ENCODE data around the gene PON3. TPM values are rescaled to one million over a fixed set of nuclear protein-coding genes. Genes with fewer than 3 reads are reported as not detected.
A peak's percentile ranks its signal among the peaks of the same experiment; 100 is the strongest.

Gene PON3
- total and polyA plus RNA-seq, 2 of the 8 experiments (the other 6 are each of a cell fraction or from before 2014, with no cell fraction given): not detected

GRCh38 chr7:95324431-95324830, 71.7 kb downstream of the PON3 start, which contains the start of gene PON1:
TSS of gene PON1 (minus strand) at chr7:95324532. CDS start at chr7:95324475, 57 bp downstream.
- Histone ChIP-seq H2BK12ac (ENCODE audit: low read depth, low read length) (no peak within 1 kb of the TSS), H3K14ac (ENCODE audit: insufficient read length) (no peak within 1 kb of the TSS), H2AK5ac (ENCODE audit: low read depth, low read length) (no peak within 1 kb of the TSS), H3K4ac (replicated peaks; ENCODE audit: insufficient read length, low read depth, low read length) (no peak within 1 kb of the TSS), H3K56ac (replicated peaks; ENCODE audit: insufficient read length, low read depth, low read length) (no peak within 1 kb of the TSS), H2BK5ac (ENCODE audit: low read depth, low read length) (no peak within 1 kb of the TSS), H2BK120ac (replicated peaks; ENCODE audit: low read depth, low read length) (no peak within 1 kb of the TSS), H3K9ac (replicated peaks in 1 of 4; ENCODE audit: extremely low read depth in 1 of 4, low read depth in 3 of 4, low read length in 3 of 4) (no peak within 1 kb of the TSS; a peak in 1 of 7 replicates), H3K4me2 (ENCODE audit: insufficient read depth in 1 of 2, low read depth in 2 of 2, low read length in 2 of 2) (peak within 1 kb of the TSS; percentile 44 to 78), H3K27ac (ENCODE audit: low read depth, low read length) (no peak within 1 kb of the TSS), H3K79me2 (ENCODE audit: control insufficient read depth in 1 of 2, insufficient read depth in 2 of 2, low read length in 2 of 2) (no peaks in the 10 kb centered on the region), H3K79me1 (ENCODE audit: low read depth, low read length) (no peaks in the 10 kb centered on the region), H4K8ac (ENCODE audit: extremely low read depth, insufficient read depth, low read length) (peak within 1 kb of the TSS; percentile 9; the same call in 1 of the 2 replicates), H4K20me1 (replicated peaks in 1 of 2; ENCODE audit: control insufficient read depth in 1 of 2, insufficient read depth in 2 of 2, low read length in 2 of 2) (no peaks in the 10 kb centered on the region), H2BK20ac (ENCODE audit: low read length) (no peak within 1 kb of the TSS), H4K5ac (ENCODE audit: insufficient read length, low read depth, low read length) (no peak within 1 kb of the TSS), H3K27me3 (replicated peaks in 1 of 4; ENCODE audit: control insufficient read depth in 3 of 4, extremely low read depth in 1 of 4, insufficient read depth in 3 of 4, low read length in 3 of 4) (no peaks in the 10 kb centered on the region; a peak in 1 of 7 replicates), H3K9me3 (ENCODE audit: insufficient read depth in 2 of 2, low read depth in 1 of 2, low read length in 1 of 2) (no peaks in the 10 kb centered on the region), H4K91ac (replicated peaks; ENCODE audit: insufficient read length, low read length) (no peak within 1 kb of the TSS), H3K4me1 (replicated peaks in 1 of 4; ENCODE audit: control insufficient read depth in 3 of 4, insufficient read depth in 4 of 4, low read length in 3 of 4) (peaks cover 0 to 7% (median 0%) of the 10 kb centered on the region in 4 experiments; a peak in 1 of 7 replicates), H3K36me3 (ENCODE audit: control insufficient read depth in 2 of 4, insufficient read depth in 4 of 4, low read length in 3 of 4) (no peaks in the 10 kb centered on the region), H3K23ac (ENCODE audit: insufficient read length) (no peak within 1 kb of the TSS), H2AFZ (ENCODE audit: low read length) (peak within 1 kb of the TSS; percentile 71; the same call in 1 of the 2 replicates), H3K4me3 (ENCODE audit: extremely low read depth in 1 of 4, insufficient read depth in 2 of 4, low read depth in 3 of 4, low read length in 4 of 4) (peak within 1 kb of the TSS in 2 of 4 experiments; percentile 5 to 26; a peak in 1 of 8 replicates), H2BK15ac (ENCODE audit: low read length) (no peak within 1 kb of the TSS), H3K23me2 (ENCODE audit: low read depth, low read length) (no peaks in the 10 kb centered on the region), H3K18ac (ENCODE audit: extremely low read depth, low read length) (no peak within 1 kb of the TSS)
- ChIA-PET CTCF (ENCODE audit: partially characterized antibody) (interaction anchor here (0.6 to 1.4 kb wide), 6 partner anchors 10 to 463 kb away, joined by 3 to 5 read pairs (median 3); no protein-coding TSS in a partner anchor), POLR2A (ENCODE audit: partially characterized antibody) (no interaction called here)
- DNase-seq (ENCODE audit: low read depth in 1 of 2, low spot score in 2 of 2) (no peak), FAIRE-seq (no peak)
- TF ChIP-seq CTCF (IDR thresholded peaks at IDR 0.05; ENCODE audit: control extremely low read depth in 1 of 3, insufficient read depth in 1 of 3, low read depth in 1 of 3, low read length in 3 of 3): no peak
- TF ChIP-seq CTBP2 (IDR thresholded peaks at IDR 0.05; ENCODE audit: borderline replicate concordance, insufficient read depth, insufficient read length, low read length): no peak
- no peak for TF ChIP-seq POLR2A (IDR thresholded peaks at IDR 0.05; ENCODE audit: control extremely low read depth in 1 of 2, low read depth in 2 of 2, low read length in 2 of 2)
- TF ChIP-seq ASH2L (IDR thresholded peaks at IDR 0.05; ENCODE audit: low read length): no peak
- TF ChIP-seq KDM4A (IDR thresholded peaks at IDR 0.05; ENCODE audit: low read depth, low read length, severe bottlenecking): peak; percentile 29
- no peak for TF ChIP-seq TCF12 (IDR thresholded peaks at IDR 0.05; ENCODE audit: low read depth, low read length)
- TF ChIP-seq ATF3 (IDR thresholded peaks at IDR 0.05; ENCODE audit: insufficient read depth, low read depth, low read length): no peak
- WGBS, 2 experiments (ENCODE audit: extremely low coverage in 1 of 2, insufficient coverage in 1 of 2, insufficient read length in 1 of 2, insufficient replicate concordance in 2 of 2, low coverage in 1 of 2, low lambda C conversion rate in 2 of 2, missing lambda C conversion rate in 1 of 2): 29% methylated on average over 11 of the region's 20 CpGs; no CpG with 5 or more reads in 1 of the 2 experiments
